Thoracic aorta (tissue), 2 donors: ENCODE data around the gene ZNF398. TPM values are rescaled to one million over a fixed set of nuclear protein-coding genes. Genes with fewer than 3 reads are reported as not detected.

Source experiments
- ATAC-seq: fragments of 150-250 bp; one replicate; pipeline ENCODE4 v1.8.0; 2017; ENCODE audit warnings: low read depth; ENCODE audit not compliant: insufficient number of reproducible peaks, low FRiP score
- DNase-seq: peaks from one replicate; pipeline ENCODE4 v3.0.0-alpha.2; 2020; ENCODE audit warnings: low spot score
- H3K27ac ChIP-seq, 2 donors: fragments of 200-600 bp; sonication (generic); 1 replicate in 1 of 2; 2 replicates in 1 of 2; pipeline ENCODE4 v1.5.1; 2016; ENCODE audit warnings: mild to moderate bottlenecking in 2 of 2, moderate library complexity in 2 of 2
- H3K27me3 ChIP-seq: fragments of 200-600 bp; sonication (generic); replicated peaks from 2 replicates; pipeline ENCODE4 v1.6.0; 2016; ENCODE audit warnings: mild to moderate bottlenecking; ENCODE audit not compliant: insufficient read depth
- H3K36me3 ChIP-seq: fragments of 200-600 bp; sonication (generic); one replicate; pipeline ENCODE4 v1.5.1; 2016
- H3K4me1 ChIP-seq, 2 donors: fragments of 200-600 bp; sonication (generic); 1 replicate in 1 of 2; 2 replicates in 1 of 2; pipeline versions ENCODE4 v1.5.1 to v1.6.0; 2016; ENCODE audit warnings: low read depth in 2 of 2, mild to moderate bottlenecking in 1 of 2; ENCODE audit not compliant: control insufficient read depth in 1 of 2
- H3K4me3 ChIP-seq: fragments of 200-600 bp; sonication (generic); 2 replicates; pipeline ENCODE4 v1.5.1; 2016; ENCODE audit warnings: mild to moderate bottlenecking
- H3K9me3 ChIP-seq: fragments of 200-600 bp; sonication (generic); 2 replicates; pipeline ENCODE4 v1.5.1; 2016
- total RNA-seq, 2 donors: library from RNA; depleted of rRNA; stranded (reverse); fragments of >200 nt; gene quantifications; one replicate each; pipeline versions ENCODE4 v1.1.0 to v1.2.3, GENCODE V29; 2016
- TF ChIP-seq, protein P1 (sequence below): fragments of 200-600 bp; sonication (generic); IDR thresholded peaks from one replicate; pipeline ENCODE4 v1.5.1; 2019; ENCODE audit warnings: antibody characterized with exemption

Gene ZNF398
- total RNA-seq, 2 donors from 2014 or later: 16.2 to 31.5 TPM

DNA sequence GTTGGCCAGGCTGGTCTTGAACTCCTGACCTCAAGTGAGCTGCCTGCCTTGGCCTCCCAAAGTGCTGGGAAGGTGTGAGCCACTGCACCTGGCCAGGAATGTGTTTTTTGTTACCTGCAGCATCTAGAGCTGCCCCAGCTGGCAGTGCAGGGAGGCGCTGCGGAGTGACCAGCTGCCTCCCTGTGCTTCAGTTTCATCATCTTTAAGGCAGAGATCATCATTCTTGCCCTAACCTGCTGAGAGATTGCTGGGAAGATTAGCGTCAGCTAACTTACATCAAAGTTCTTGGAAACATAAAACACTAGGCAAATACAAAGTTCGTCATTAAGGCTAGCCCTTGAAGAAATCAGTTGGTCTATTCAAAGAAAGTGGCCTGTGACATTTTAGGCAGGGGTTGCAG lies 50.4 kb downstream of the ZNF398 start:
- Histone ChIP-seq H3K36me3 (peaks cover 36% of the 10 kb centered on the region), H3K9me3 (no peaks in the 10 kb centered on the region), H3K4me3 (no peak overlapping the region), H3K4me1 (peaks cover 14 to 22% of the 10 kb centered on the region in 2 donors), H3K27ac (no peak overlapping the region), H3K27me3 (no peaks in the 10 kb centered on the region)
- TF ChIP-seq, protein P1, sequence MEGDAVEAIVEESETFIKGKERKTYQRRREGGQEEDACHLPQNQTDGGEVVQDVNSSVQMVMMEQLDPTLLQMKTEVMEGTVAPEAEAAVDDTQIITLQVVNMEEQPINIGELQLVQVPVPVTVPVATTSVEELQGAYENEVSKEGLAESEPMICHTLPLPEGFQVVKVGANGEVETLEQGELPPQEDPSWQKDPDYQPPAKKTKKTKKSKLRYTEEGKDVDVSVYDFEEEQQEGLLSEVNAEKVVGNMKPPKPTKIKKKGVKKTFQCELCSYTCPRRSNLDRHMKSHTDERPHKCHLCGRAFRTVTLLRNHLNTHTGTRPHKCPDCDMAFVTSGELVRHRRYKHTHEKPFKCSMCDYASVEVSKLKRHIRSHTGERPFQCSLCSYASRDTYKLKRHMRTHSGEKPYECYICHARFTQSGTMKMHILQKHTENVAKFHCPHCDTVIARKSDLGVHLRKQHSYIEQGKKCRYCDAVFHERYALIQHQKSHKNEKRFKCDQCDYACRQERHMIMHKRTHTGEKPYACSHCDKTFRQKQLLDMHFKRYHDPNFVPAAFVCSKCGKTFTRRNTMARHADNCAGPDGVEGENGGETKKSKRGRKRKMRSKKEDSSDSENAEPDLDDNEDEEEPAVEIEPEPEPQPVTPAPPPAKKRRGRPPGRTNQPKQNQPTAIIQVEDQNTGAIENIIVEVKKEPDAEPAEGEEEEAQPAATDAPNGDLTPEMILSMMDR: no peak
- ATAC-seq: no peak
- DNase-seq: no peak

DNA sequence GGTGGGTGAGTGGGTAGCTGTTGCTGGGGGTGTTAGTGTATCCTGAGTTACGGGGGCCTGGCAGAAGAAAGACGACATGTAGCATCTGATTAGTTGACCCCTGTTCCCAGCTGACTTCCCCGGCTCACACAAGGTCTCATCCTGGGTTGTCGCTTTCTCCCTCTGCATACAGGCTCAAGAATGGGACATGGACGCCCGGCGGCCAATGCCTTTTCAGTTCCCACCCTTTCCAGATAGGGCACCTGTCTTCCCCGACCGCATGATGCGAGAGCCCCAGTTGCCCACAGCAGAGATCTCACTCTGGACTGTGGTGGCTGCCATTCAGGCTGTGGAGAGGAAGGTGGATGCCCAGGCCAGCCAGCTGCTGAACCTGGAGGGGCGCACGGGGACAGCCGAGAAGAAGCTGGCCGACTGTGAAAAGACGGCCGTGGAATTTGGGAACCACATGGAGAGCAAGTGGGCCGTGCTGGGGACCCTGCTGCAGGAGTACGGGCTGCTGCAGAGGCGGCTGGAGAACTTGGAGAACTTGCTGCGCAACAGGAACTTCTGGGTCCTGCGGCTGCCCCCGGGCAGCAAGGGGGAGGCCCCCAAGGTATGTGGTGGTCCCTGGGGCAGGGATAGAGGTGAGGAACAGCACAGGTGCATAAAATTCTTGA lies 51.0 kb downstream of the ZNF398 start:
- no peak overlapping the region for H3K4me3 ChIP-seq
- H3K9me3 ChIP-seq: no peaks in the 10 kb centered on the region
- H3K27me3 ChIP-seq: no peaks in the 10 kb centered on the region
- H3K4me1 ChIP-seq: peaks cover 14 to 22% of the 10 kb centered on the region in 2 donors
- H3K27ac ChIP-seq: no peak overlapping the region
- peaks cover 41% of the 10 kb centered on the region for H3K36me3 ChIP-seq
- no peak for ATAC-seq
- TF ChIP-seq, protein P1: no peak
- DNase-seq: no peak

DNA sequence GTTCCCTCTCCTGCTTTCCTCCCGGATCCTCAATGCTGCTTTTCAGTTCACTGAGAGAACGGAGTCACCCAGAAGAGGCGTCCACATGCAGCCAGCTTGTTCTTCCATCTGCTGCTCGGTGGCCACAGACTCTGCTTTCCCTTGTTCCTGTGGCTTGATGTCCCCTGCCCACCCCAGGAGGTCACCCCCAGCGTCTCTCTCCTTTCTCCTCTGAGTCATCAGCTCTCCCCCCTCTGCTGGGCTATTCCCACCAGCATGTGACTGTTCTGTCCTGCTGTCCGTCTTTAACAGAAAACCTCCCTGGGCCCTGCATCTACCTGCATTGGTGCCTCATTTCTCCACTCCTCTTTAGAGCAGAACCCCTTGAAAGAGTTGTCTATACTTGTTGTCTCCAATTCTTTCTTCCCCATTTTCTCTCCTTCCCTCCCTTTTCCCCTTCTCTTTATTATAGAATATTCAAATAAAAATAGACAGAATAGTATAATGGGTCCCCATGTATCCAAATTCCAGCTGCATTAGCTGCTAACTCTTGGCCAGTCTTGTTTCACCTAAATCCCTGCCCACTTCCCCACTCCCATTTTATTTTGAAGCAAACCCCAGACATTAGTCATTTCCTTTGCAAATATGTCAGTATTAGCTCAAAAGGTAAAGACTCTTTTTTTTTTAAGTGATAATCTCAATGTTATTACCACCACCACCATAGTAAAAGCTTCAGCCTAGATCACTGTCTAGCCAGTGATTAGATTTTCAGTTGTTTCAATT lies 52.2 kb downstream of the ZNF398 start:
- Histone ChIP-seq H3K27me3 (no peaks in the 10 kb centered on the region), H3K9me3 (no peaks in the 10 kb centered on the region), H3K36me3 (peaks cover 48% of the 10 kb centered on the region), H3K27ac (no peak overlapping the region), H3K4me3 (no peak overlapping the region), H3K4me1 (peaks cover 14 to 22% of the 10 kb centered on the region in 2 donors)
- DNase-seq (no peak), ATAC-seq (no peak)
- TF ChIP-seq, protein P1: no peak

DNA sequence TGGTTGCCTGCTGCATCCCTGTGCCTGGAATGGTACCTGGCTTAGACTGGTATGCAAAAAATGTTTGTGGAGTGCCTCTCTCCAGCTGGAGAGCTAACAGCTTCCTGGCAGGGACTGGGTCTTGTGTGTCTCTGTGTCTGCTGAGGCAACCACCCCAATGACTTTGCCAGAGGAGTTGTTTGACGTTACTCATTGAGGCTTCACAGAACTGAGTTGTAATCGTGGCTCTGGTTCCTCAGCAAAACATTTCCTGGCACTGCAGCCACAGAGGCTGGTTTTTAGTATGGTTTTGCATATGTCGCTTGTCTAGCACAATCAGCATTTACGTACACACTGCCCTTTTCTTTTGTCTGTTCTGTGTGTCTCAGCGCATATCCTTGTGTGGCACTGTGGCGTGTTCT lies 55.6 kb downstream of the ZNF398 start:
- Histone ChIP-seq H3K36me3 (peaks cover 65% of the 10 kb centered on the region), H3K9me3 (no peaks in the 10 kb centered on the region), H3K27me3 (no peaks in the 10 kb centered on the region), H3K4me1 (no peaks in the 10 kb centered on the region), H3K27ac (no peak overlapping the region), H3K4me3 (no peak overlapping the region)
- TF ChIP-seq, protein P1: no peak
- DNase-seq: no peak
- ATAC-seq: no peak

DNA sequence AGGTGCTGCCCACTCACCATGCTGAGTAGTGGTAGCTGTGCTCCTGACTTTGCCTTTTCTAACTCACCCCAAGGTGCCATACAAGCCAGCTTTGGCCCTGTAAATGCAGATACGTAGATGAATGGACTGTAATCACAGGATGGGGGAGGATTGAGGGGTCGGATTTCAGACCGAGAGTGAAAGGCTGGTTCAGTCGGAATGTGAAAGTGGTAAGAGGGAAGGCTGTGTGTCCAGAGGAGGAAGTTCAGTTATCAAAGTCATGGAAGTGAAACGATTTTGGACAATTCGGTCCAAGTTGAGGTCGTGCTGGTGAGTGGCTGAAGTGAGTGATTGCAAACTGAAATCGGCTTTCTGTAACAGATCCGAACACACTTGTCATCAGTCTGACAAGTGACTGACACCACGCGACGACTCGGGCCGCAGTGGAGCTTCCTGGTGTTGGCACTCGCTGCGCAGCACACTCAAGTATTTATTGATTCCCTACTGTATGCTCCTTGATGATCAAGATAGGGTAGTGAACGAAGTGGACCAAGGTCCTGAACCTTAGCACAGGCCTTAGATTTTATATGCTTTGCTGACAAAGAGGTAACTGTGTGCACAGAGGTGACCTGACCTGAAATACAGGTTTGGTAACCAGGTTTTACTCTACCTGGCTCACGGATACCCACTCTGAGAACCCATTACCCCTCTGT lies 58.6 kb downstream of the ZNF398 start:
- ATAC-seq: no peak
- Histone ChIP-seq H3K27me3 (no peaks in the 10 kb centered on the region), H3K36me3 (peaks cover 56% of the 10 kb centered on the region), H3K4me3 (no peak overlapping the region), H3K4me1 (no peaks in the 10 kb centered on the region), H3K27ac (no peak overlapping the region), H3K9me3 (no peaks in the 10 kb centered on the region)
- no peak for DNase-seq
- TF ChIP-seq, protein P1: no peak
